ENCODE measurements around the gene ZSCAN21.

The ZSCAN21 gene

DNA sequence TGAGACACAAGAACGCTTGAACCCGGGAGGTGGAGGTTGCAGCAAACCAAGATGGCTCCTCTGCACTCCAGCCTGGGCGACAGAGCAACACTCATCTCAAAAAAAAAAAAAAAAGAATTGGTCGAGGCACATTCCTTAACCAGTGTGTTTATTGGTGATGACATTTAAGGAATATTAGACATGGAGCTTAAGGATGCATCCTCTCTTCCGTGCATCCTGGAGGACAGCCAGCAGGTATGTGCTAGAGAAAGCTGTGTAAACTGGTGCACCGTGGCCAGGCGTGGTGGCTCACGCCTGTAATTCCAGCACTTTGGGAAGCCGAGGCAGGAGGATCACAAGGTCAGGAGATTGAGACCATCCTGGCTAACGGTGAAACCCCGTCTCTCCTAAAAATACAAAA, 22.4 kb upstream of the ZSCAN21 start:
- no peak for DNase-seq (ENCODE audit: low read depth in 2 of 2)

GRCh38 chr7:100029596-100029995, 20.0 kb upstream of the ZSCAN21 start:
- no peak for DNase-seq (ENCODE audit: low read depth in 2 of 2)

DNA sequence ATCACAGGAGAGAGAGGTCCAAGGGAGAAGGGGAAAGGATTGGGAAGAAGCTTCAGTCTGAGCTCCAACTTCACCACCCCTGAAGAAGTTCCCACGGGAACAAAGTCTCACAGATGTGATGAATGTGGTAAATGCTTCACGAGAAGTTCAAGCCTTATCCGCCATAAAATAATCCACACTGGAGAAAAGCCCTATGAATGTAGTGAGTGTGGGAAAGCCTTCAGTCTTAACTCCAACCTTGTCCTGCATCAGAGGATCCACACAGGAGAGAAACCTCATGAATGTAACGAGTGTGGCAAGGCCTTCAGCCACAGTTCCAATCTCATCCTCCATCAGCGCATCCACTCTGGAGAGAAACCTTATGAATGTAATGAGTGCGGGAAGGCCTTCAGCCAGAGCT, 16.0 kb upstream of the ZSCAN21 start:
- no peak for DNase-seq (ENCODE audit: low read depth in 2 of 2)

- no peak for DNase-seq (ENCODE audit: low read depth in 2 of 2)
These were observed 14.6 kb upstream of the ZSCAN21 start for GRCh38 chr7:100034871-100035510.

GRCh38 chr7:100035876-100036275, 13.7 kb upstream of the ZSCAN21 start:
- DNase-seq (ENCODE audit: low read depth in 2 of 2): no peak

GRCh38 chr7:100038326-100038725, 11.2 kb upstream of the ZSCAN21 start:
- DNase-seq (ENCODE audit: low read depth in 2 of 2): no peak

GRCh38 chr7:100040575-100040974, 9.0 kb upstream of the ZSCAN21 start:
- DNase-seq (ENCODE audit: low read depth in 2 of 2): no peak

DNA sequence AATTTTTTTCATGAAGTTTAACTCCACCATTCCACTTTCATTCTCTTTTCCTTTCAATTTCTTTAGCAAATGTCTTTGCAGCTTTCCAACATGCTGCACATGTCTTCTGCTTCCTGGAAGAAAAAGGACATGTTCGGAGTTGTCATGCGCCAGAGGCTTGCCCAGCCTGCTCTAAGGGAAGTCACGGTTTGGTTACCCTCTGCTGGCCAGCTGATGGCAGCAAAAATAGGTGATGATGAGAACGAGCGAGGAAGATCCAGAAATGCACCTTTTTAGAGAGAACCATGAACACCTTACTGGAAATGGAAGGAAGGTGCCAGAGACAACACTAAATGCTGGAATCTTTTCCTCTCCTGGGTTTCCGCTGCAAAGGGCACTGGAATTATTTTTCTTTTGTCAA, 4.9 kb upstream of the ZSCAN21 start:
- no peak for DNase-seq (ENCODE audit: low read depth in 2 of 2)

DNA sequence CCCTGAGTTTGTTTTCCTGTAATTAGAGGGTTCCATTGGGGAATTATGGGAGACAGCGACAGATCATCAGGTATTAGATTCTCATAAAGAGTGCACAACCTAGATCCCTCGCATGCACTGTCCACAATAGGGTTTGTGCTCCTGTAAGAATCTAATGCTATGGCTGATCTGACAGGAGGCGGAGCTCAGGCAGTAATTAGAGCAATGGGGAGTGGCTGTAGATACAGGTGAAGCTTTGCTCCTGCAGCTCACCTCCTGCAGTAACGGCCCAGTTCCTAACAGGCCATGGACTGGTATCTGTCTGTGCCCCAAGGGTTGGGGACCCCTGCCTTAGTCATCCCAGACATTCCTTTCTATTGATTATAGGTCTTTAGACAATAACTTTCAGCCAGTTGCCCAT, 894 bp upstream of the ZSCAN21 start:
- no peak for DNase-seq (ENCODE audit: low read depth in 2 of 2)

- no peak for DNase-seq (ENCODE audit: low read depth in 2 of 2)
These were observed 2.0 kb downstream of the ZSCAN21 start for GRCh38 chr7:100051611-100052010.

- DNase-seq (ENCODE audit: low read depth in 2 of 2): no peak
These were observed 3.6 kb downstream of the ZSCAN21 start for GRCh38 chr7:100053215-100053614.

GRCh38 chr7:100057006-100057405, 7.4 kb downstream of the ZSCAN21 start:
- DNase-seq (ENCODE audit: low read depth in 2 of 2): no peak

- DNase-seq (ENCODE audit: low read depth in 2 of 2): no peak
These were observed 9.7 kb downstream of the ZSCAN21 start for GRCh38 chr7:100059251-100059739.

GRCh38 chr7:100061518-100062193, 12.1 kb downstream of the ZSCAN21 start:
- no peak for DNase-seq (ENCODE audit: low read depth in 2 of 2)

DNA sequence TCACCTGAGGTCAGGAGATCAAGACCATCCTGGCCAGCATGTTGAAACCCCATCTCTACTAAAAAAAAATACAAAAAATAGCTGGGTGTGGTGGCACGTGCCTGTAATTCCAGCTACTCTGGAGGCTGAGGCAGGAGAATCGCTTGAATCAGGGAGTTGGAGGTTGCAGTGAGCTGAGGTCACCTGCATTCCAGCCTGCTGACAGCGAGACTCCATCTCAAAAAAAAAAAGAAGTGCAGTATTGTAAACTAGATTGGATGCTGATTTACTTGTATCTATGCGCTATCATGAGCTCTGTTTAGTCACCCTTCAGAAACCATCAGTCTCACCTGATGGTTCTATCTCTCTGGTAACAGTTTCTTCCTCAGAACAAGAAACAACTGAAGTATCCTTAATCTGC, 13.8 kb downstream of the ZSCAN21 start:
- no peak for DNase-seq (ENCODE audit: low read depth in 2 of 2)

GRCh38 chr7:100064162-100064561, 14.6 kb downstream of the ZSCAN21 start:
- DNase-seq (ENCODE audit: low read depth in 2 of 2): no peak

GRCh38 chr7:100065452-100066186, 16.0 kb downstream of the ZSCAN21 start:
- no peak for DNase-seq (ENCODE audit: low read depth in 2 of 2)

- no peak for DNase-seq (ENCODE audit: low read depth in 2 of 2)
These were observed 17.4 kb downstream of the ZSCAN21 start for GRCh38 chr7:100066953-100067352.

DNA sequence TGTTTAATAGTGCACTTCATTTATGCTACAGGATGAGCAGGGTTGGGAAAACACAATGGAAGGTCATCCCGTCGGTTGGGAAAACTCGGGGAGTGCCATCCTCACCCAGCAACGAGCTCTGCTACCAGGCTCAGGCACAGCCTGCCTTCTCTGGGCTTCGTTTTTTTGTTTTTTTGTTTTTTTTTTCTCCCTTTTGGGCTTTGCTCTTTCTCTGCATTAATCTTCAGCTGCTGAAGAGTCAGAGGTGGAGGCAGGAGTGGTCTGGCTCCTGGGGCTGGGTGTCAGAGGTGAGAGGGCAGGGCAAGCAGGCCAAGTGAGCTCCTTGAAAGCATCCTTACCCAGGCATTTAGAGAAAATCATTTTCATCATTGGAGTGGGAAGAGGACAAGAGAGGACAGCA, 20.4 kb downstream of the ZSCAN21 start:
- no peak for DNase-seq (ENCODE audit: low read depth in 2 of 2)

GRCh38 chr7:100071018-100071723, 21.6 kb downstream of the ZSCAN21 start:
- no peak for DNase-seq (ENCODE audit: low read depth in 2 of 2)

DNA sequence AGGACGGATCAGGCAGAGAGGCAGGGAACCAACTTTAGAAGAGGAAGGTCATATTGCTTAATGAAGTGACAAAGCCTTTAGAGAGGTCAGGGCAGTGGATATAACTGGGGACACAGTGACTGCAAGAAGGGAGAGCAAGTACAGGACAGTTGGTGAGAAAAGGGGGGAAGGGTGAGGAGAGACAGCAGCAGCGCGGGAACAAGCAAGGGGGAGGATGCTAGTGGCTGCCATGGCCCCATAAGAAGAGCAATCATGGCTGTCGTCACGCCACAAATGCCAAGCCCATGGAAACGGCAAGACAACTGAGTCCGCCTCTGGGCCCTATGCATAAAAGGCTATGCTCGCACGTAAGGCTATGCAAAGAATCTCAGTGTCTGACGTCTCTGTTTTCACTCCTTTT, 22.9 kb downstream of the ZSCAN21 start:
- no peak for DNase-seq (ENCODE audit: low read depth in 2 of 2)

DNA sequence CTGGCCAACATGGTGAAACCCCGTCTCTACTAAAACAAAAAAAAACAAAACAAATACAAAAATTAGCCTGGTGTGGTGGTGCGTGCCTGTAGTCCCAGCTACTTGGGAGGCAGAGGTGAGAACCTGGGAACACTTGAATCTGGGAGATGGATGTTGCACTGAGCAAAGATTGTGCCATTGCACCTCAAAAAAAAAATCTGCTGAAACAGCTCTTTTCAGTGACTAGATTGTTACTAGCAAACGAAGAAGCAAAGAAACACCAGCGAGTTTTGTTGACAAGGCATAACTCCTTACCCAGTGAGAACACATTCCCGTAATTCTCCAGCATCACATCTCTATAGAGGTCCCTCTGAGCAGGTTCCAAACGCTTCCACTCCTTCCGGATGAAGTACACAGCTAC, 25.3 kb downstream of the ZSCAN21 start:
- DNase-seq (ENCODE audit: low read depth in 2 of 2): no peak
